GM21423 (cell line): ENCODE measurements around the gene PGAP2.
"Not testable (repeated sequence)": the region's sequence is repeated elsewhere in the genome, so short reads cannot be mapped to it uniquely, and the experiment has no call there.

Source experiments
- ATAC-seq: cut with Tn5 transposase; IDR thresholded peaks from one replicate; pipeline ENCODE4 v1.9.1; 2021; ENCODE audit warnings: mild to moderate bottlenecking, moderate library complexity; ENCODE audit not compliant: unreplicated experiment

PGAP2 gene

DNA sequence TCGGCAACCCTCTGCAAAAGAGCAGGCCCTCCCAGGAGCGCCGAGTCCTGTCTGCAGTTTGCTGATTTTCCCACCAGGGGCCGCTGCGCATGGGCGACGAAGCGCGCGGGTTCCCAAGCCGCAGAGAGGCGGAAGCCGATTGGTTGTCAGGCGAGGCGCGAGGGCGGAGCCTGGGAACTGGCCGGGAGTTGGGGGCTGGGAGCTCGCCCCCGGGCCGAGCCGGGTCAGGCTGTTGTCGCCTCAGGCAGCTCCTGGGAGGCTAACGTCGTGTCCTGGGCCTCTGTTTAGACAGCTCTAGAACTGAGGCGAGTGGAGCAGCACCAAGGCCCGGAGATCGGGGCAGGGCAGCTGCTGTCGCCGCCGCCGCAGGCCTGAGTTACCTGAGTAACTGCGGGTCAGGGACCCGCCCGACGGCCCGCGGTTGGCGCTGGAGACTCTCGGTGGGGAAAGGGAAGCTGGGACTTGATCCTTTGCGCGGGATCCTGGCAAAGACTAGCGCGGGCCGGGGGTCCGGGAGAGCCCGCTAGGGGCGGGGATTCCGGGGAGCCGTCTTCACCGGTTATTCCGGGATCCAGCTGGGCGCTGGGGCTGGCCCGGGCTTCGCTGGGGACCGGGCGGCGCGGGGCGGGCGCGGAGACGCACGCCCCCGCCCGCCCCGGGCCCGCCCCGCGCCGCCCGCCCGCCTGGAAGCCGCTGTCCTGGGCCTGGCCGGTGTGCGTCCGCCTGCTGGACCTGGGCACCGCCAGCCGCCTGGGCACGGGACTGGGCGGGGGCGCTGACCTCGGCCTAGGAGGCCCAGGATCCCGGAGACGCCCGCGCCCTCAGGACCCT, 46.8 kb downstream of the PGAP2 start, which contains the start of gene STIM1:
Gene STIM1, plus strand, starts transcription at position 688 of the 831 bp plus-strand sequence. CDS start 607 bp downstream, outside the sequence.
- ATAC-seq: peak; percentile 55

DNA sequence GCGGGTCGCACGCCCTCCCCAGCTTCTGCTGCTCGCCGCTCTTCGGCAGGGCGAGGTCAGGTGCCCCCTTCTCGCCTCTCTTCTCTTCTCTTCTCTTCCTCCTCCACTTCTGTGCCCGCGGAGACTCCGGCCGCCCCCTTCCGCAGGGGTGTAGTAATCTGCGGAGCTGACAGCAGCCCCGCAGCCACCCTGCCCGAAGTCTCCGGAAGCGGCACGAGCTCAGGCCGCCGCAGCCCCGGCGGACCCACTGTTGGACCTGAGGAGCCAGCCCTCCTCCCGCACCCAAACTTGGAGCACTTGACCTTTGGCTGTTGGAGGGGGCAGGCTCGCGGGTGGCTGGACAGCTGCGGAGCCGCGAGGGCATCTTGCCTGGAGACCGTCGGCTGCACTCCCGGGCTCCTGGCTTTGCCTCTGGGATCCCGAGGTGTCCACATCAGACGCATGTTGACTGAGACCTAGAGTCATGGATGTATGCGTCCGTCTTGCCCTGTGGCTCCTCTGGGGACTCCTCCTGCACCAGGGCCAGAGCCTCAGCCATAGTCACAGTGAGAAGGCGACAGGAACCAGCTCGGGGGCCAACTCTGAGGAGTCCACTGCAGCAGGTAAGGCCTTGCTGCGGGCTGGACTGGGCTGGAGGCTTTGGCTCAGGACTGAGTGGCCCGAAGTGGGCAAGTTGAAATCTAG, 47.6 kb downstream of the PGAP2 start:
- ATAC-seq: peak; percentile 8

DNA sequence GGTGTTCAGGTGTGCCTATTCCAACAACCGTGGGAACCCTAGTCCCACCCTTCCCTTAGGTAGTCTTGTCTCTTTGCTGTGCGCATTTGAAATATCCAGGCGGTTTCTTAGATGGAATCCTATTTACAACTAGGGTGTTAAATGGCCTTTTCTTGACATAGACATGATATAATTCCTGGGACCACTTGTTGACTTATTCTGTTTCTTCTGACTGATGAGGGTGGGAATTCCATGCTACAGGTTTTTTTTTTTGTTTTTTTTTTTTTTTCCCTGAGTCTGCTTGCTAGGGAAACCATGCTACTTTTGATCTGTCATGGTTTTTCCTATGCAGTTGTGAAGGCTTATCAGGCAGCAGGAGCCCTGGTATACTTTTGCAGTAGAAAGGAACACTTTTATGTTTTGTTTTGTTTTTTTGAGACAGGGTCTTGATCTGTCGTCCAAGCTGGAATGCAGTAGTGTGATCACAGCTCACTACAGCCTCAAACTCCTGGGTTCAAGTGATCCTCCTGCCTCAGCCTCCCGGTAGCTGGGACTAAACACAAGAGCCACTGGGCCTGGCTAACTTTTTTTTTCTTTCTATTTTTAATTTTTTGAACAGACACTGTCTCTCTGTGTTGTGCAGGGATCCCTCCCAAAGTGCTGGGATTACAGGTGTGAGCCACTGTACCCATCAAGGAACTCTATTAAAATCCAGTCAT, 48.6 kb downstream of the PGAP2 start:
- ATAC-seq: no peak

DNA sequence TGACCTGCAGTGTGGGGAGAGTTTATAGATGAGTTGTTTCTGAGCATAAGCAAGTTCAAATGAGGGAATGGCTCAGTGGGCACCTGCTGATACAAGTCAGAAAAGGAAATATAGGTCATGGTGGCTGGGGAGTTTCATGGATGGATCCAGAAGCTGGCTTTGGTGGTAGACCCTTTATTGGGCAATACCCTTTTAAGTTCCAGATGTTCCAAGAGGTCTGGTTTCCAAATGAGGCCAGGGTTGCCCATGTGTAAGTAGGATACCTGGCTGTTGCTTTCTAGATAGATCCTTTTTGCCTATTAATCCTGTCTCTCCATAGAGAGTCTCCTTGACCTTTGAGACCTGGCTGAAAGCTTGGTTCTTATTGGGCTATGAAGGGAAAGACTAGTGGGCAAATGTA, 49.3 kb downstream of the PGAP2 start:
- no peak for ATAC-seq

DNA sequence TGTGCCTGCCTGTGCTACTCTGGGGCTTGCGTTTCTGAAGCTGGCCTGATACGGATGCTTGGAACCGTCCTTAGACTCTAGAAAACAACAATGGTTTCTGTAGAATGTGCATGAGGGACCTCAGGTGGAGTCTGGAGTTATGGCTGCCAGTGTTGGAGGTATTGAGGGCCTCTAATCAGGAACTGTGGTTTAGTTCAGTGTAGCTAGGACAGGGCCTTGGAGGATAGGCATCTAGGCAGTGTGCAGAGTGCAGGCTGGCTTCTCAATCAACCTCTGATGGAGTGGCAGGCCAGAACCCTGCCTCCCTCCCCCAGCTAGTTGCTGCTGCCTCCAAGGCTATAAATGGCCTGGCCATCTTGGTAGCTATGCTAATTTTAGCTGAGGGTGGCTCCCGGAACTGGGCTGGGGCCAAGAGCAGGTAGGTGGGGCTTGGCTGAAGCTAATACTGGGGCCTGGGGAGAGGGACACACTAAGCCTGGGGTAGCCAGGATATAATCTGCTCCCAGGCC, 51.1 kb downstream of the PGAP2 start:
- peak; percentile 32 for ATAC-seq

DNA sequence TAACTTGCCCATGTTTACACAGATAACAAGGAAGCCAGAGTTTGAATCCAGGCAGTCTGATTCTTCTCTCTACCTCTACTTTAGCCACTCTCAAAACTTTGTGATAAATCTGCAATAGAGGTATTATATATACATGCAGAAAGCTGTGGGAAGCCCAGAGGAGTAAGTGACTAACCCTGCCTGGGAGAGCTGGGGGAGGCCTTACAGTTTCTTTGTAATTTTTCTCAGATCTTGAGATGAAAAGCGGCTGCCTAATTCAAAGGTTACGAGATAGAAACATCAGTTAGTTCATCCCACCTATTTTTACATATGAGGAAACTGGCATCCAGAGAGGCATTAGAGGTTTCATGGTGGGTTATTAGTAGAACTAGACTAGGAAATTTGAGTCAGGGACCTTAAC, 52.0 kb downstream of the PGAP2 start:
- ATAC-seq: no peak

DNA sequence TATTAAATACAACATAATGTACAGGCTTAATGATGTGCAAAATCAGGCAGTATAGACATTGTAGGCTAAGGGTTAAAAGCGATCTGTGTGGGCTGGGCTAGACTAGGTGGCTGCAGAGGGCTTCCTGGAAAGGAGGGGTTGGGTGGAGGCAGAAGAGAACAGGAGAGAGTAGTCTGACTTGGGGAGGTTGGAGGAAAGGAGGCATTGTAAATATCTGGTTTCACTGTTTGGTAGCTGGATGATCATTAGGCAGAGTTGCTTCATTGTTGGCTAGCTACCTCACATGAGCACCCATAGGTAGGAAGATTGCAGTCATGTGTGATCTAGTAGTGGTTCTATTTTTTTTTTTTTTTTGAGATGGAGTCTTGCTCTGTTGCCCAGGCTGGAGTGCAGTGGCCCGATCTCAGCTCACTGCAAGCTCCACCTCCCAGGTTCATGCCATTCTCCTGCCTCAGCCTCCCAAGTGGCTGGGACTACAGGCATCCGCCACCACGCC, 52.6 kb downstream of the PGAP2 start:
- ATAC-seq: not testable (repeated sequence)

DNA sequence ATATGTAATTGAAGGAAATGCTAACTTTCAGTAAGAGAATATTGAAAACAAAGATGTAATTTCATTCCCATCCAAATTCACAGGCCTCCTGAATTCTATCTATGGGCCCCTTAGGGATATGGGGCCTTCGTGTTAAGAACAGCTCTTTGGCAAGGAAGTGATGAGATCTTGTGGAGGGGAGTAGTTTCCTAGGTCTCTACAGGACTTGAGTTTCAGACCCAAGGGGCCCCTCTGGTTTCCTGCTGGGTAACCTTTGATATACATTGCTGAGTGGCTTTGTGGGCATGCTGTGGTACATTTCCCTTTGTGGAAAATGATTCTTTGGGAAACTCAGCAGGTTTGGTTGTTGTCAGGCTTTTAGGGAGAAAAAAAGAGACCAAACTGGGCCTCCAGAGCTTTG, 53.3 kb downstream of the PGAP2 start:
- ATAC-seq: no peak

DNA sequence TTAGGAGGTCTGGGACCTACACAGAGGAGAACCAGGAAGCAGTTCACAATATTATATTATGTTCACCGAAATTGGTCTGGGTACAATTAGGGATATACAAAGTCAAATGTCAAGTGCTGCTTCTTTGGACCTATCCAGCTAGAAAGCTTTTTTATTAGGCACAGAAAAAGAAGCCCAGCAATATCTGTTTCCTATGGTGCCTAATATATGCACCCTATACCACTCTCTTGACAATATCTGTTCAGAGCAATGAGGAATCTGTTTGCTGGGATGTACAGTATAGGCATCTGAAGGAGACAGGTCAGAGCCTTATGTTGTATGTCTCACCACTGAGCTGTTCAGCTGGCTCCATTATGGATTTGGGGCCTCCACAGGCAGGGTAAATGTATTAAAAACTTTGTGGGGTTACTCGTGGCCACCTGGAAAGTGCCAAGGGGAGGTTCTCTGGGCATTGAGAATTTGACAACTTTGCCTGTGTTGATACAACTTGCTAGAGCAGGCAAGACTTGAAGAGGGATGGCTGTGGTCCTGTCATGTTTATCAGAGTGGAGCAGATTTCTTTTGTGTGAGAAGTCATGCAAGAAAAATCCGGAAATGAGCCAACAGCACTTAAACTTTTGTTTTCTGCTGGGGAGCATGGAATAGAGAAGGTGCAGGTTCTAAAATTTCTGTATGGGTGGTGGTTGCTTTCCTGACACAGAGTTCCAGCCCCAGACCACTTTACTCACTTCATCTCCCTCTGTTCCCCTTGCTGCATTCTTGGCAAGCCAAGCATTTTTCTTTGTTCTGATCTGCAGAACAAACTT, 57.2 kb downstream of the PGAP2 start:
- no peak for ATAC-seq

DNA sequence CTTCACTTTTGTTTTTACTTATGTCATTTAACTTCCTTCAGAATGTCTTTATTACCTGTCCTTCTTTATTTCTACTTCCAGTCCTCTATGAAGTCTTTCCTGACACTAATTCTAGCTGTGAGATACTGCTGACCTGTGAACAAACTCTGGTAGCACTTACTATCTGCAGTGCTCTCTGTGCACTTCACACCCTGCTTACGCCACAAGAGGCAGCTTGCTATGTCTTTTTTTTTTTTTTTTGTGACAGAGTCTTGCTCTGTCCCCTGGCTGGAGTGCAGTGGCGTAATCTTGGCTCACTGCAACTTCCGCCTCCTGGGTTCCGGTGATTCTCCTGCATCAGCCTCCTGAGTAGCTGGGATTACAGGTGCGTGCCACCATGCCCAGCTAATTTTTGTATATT, 57.8 kb downstream of the PGAP2 start:
- no peak for ATAC-seq

DNA sequence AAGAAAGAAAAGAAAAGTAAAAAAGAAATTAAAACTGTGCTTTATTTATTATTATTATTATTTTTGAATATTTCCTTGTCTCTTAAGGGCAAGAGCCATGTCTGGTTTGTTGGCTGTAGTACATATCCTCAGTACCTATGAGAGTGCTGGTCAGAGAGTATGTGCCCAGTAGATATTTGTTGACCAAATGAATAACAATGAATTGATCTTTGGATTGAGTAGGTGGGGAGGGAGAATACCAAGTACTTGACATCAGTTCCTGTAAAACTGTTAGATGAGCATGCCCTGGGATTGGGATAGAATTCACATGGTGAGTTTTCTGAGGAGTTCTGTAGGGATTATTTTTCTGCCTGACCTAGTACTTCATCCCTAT, 58.5 kb downstream of the PGAP2 start:
- no peak for ATAC-seq

DNA sequence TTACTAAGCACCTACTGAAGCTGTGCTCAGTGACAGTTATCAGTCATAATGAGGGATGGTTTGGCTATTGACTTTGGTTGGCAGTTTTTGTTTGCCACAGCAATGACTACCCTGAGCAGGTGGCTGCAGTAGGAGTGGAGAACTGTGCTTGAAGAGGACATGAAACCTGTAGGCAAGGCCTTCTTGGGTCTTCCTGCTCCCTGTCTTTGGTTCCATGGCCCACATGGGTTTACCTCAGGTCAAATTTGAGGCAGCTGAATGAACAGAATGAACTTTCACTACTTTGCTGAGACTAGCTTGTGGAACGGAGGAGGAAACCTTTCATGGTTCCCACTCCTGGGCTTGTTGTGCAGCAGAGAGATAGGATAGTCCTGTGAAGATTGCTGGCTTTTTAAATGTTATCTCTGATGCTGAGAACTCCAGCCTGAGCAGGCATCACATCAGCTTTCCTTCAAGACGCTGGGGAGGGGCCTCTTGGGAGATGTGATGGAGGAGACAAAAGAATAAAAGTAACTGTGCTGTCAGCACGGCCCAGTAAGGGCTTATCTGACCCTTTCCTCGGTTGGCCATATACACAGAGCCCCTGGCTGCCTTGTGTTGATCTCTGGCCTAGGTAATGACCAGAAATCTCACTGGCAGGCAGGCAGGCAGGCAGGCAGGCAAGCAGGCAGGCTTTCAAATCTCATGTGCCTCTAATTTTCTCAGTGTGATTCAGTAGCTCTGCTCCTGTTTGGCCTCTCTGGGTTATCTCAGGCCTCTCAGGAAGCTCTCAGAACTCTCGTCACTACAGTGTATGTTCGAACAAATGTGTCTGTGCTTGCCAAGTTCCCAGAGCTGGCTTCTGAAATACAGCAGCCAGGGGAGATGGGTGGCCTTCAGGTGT, 59.1 kb downstream of the PGAP2 start:
- peak; percentile 49 for ATAC-seq

DNA sequence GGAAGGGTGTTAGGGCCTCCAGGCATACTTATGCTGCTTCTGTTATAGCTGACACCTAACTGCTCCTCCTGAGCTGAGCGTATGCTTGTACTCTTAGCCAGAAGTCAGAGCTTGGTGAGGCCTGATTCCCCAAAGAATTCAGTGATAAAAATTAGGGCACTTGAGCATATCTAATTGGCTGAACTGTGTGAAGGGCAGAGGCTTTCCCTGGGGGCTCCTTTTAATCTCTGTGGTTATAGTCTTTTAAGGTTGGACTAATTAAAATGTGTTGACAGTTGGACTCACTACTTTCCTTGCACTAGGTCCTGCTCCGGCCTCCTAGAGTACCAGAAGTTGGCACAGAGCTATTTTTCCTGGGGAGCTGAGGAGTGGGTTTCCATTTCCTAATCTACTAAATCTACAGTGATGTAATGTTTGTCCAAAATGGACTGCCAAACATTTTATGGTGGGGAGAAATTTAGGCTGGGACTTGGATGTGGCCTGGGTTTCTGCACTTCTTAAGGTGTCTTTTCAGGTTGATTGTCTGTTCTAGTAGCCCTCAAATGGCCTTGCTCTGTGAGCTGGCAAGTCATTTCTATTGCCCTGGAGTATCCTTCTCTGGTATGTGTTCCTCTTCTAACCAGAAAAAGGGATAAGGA, 65.5 kb downstream of the PGAP2 start:
- no peak for ATAC-seq
